PC-3 (cell line): ENCODE results near the gene WBP4. TPM values are rescaled to one million over a fixed set of nuclear protein-coding genes. Genes with fewer than 3 reads are reported as not detected.

ENCODE experiments used
- ATAC-seq: fragments of 200-7000 bp; cut with Tn5 transposase; 2 replicates; pipeline ENCODE4 v1.9.1; 2020; ENCODE audit warnings: mild to moderate bottlenecking, moderate library complexity
- BruUV-seq: library from RNA; stranded (reverse); fragments of 400-500 nt; replicated peaks from 2 replicates; lab custom pipeline; 2021; lab: Mats Ljungman, UMichigan
- CTCF ChIA-PET: fragments of 300-600 bp; sonication (Branson Sonifier 250); formaldehyde crosslinking; loops from one replicate; lab custom pipeline; 2022; ENCODE audit warnings: antibody characterized with exemption; lab: Charles Lee
- POLR2A ChIA-PET: fragments of 300-600 bp; sonication (Branson Sonifier 250); formaldehyde crosslinking; loops from one replicate; lab custom pipeline; 2022; ENCODE audit warnings: antibody characterized with exemption; ENCODE audit not compliant: unreplicated experiment; lab: Charles Lee
- DNase-seq: peaks from one replicate; pipeline ENCODE4 v3.0.0-alpha.2; 2015
- H2AFZ ChIP-seq: fragments of 300-600 bp; sonication (generic); 2 replicates; pipeline ENCODE4 v1.6.0; 2016; ENCODE audit warnings: antibody characterized with exemption, low read length
- H3F3A ChIP-seq: fragments of 300-600 bp; sonication (generic); one replicate; pipeline ENCODE4 v1.6.0; 2017; ENCODE audit warnings: antibody characterized with exemption, low read length, control low read depth, mild to moderate bottlenecking; ENCODE audit not compliant: unreplicated experiment
- H3K27ac ChIP-seq: fragments of 300-600 bp; sonication (generic); 2 replicates; pipeline ENCODE4 v1.5.1; 2016; ENCODE audit warnings: mild to moderate bottlenecking, low read length
- H3K27me3 ChIP-seq: fragments of 300-600 bp; sonication (generic); 2 replicates; pipeline ENCODE4 v1.6.1; 2016; ENCODE audit warnings: low read length, mixed read lengths
- H3K36me3 ChIP-seq: fragments of 300-600 bp; sonication (generic); 2 replicates; pipeline ENCODE4 v1.6.1; 2016; ENCODE audit warnings: low read depth, mixed run types, low read length, mixed read lengths
- H3K4me1 ChIP-seq: fragments of 300-600 bp; sonication (generic); 2 replicates; pipeline ENCODE4 v1.5.1; 2016; ENCODE audit warnings: low read length; ENCODE audit not compliant: insufficient read depth
- H3K4me2 ChIP-seq: fragments of 300-600 bp; sonication (generic); 2 replicates; pipeline ENCODE4 v1.6.0; 2016; ENCODE audit warnings: low read length
- H3K4me3 ChIP-seq: fragments of 300-600 bp; sonication (generic); 2 replicates; pipeline ENCODE4 v1.5.1; 2016; ENCODE audit warnings: mild to moderate bottlenecking, low read length, mixed read lengths
- H3K79me2 ChIP-seq: fragments of 300-600 bp; sonication (generic); 2 replicates; pipeline ENCODE4 v1.6.1; 2017; ENCODE audit warnings: low read length, mixed read lengths
- H3K9ac ChIP-seq: fragments of 300-600 bp; sonication (generic); 2 replicates; pipeline ENCODE4 v1.6.0; 2016; ENCODE audit warnings: mild to moderate bottlenecking, low read length
- H3K9me2 ChIP-seq: fragments of 300-600 bp; sonication (generic); replicated peaks from 2 replicates; pipeline ENCODE4 v1.6.1; 2016; ENCODE audit warnings: mixed run types, low read length, mixed read lengths
- H3K9me3 ChIP-seq: fragments of 300-600 bp; sonication (generic); 2 replicates; pipeline ENCODE4 v1.6.1; 2016; ENCODE audit warnings: low read length, mixed read lengths
- H4K20me1 ChIP-seq: fragments of 300-600 bp; sonication (generic); 2 replicates; pipeline ENCODE4 v1.6.1; 2016; ENCODE audit warnings: low read length, mixed read lengths
- EZH2 ChIP-seq: fragments of 300-600 bp; sonication (generic); IDR thresholded peaks from one replicate; pipeline ENCODE4 v1.6.1; 2017; ENCODE audit warnings: antibody characterized with exemption, mild to moderate bottlenecking, low read length; ENCODE audit not compliant: unreplicated experiment
- EZH2phosphoT487 ChIP-seq: fragments of 300-600 bp; sonication (generic); IDR thresholded peaks from 2 replicates; pipeline ENCODE4 v1.6.1; 2018; ENCODE audit warnings: mild to moderate bottlenecking, antibody characterized with exemption, low read length, borderline replicate concordance
- intact Hi-C: fragments of 100-400 bp; cut with micrococcal nuclease; formaldehyde crosslinking; loops from 2 replicates; pipeline ENCODE4 v1.9.0; 2023
- total RNA-seq: library from RNA; depleted of rRNA; stranded (reverse); fragments of >200 nt; gene quantifications from 2 replicates; pipeline ENCODE4 v1.2.3, GENCODE V29; 2014
- TF ChIP-seq, protein P1 (sequence below): fragments of 300-600 bp; sonication (generic); conservative IDR thresholded peaks from 2 replicates; pipeline ENCODE4 v1.5.1; 2017; ENCODE audit warnings: antibody characterized with exemption, low read depth, mild to moderate bottlenecking, low read length

Gene WBP4
- total RNA-seq, 1 experiment from 2014 or later = 7.3 TPM

DNA sequence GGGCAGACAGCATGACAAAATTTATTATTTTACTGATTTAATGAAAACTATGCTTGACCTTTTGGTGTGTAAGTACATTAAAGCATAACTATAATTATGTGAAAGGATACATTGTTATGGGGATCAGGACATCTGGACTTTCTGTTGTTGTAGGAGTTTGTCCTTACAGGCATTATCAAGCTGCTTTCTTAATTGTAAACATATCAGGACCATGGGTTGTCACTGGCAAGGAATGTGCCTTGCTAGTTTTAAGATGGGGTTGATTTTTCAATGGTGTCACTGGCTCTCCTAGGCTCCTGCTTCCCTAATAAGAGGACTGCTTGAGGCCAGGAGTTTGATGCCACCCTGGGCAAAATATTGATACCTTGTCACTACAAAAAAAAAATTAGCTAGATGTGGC is 38.7 kb downstream of the WBP4 start:
- H3K4me2 ChIP-seq = no peak overlapping the region
- H4K20me1 ChIP-seq = no peaks in the 10 kb centered on the region
- no peaks in the 10 kb centered on the region for H3K9me3 ChIP-seq
- no peaks in the 10 kb centered on the region for H3K4me1 ChIP-seq
- H3K9me2 ChIP-seq = no peaks in the 10 kb centered on the region
- ChIA-PET POLR2A (interaction anchor here (0.6 kb wide), 1 partner anchor 35 kb away, joined by 4 read pairs; no protein-coding TSS in a partner anchor), CTCF (no interaction called here)
- H3F3A ChIP-seq = no peaks in the 10 kb centered on the region
- H3K27me3 ChIP-seq = no peaks in the 10 kb centered on the region
- intact Hi-C loops = no loop called here
- no peak overlapping the region for H2AFZ ChIP-seq
- BruUV-seq = no TSS peak
- H3K9ac ChIP-seq = no peak overlapping the region
- H3K4me3 ChIP-seq = no peak overlapping the region
- H3K79me2 ChIP-seq = no peaks in the 10 kb centered on the region
- no peaks in the 10 kb centered on the region for H3K36me3 ChIP-seq
- TF ChIP-seq EZH2 = no peak
- TF ChIP-seq, protein P1, sequence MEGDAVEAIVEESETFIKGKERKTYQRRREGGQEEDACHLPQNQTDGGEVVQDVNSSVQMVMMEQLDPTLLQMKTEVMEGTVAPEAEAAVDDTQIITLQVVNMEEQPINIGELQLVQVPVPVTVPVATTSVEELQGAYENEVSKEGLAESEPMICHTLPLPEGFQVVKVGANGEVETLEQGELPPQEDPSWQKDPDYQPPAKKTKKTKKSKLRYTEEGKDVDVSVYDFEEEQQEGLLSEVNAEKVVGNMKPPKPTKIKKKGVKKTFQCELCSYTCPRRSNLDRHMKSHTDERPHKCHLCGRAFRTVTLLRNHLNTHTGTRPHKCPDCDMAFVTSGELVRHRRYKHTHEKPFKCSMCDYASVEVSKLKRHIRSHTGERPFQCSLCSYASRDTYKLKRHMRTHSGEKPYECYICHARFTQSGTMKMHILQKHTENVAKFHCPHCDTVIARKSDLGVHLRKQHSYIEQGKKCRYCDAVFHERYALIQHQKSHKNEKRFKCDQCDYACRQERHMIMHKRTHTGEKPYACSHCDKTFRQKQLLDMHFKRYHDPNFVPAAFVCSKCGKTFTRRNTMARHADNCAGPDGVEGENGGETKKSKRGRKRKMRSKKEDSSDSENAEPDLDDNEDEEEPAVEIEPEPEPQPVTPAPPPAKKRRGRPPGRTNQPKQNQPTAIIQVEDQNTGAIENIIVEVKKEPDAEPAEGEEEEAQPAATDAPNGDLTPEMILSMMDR = no peak
- no peak for TF ChIP-seq EZH2phosphoT487
- ATAC-seq (no peak), DNase-seq (no peak)
- H3K27ac ChIP-seq = no peak overlapping the region

DNA sequence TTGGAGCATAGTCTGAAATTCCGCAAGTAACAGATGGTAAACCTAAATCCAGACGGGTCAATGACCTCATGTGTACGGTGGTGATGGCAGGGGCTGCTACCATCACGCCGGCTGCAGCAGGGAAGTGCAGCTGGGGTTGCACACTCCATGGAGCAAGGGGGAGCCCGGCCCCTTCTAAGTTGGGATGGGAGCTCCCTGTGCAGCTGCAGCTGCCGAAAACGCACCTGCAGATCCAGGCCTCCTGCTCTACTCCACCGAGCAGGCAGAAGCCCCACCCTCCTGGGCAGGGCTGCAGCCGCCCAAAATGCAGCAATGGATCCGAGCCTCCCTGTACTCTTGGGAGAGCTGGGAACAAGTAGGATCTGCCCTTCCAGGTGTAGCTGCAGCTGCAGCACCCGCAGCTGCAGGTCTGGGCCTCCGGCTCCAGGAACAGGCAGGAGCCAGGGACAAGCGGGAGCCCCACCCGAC is 45.8 kb downstream of the WBP4 start:
- Histone ChIP-seq H3K9ac (no peak overlapping the region), H4K20me1 (no peaks in the 10 kb centered on the region), H3K27ac (no peak overlapping the region), H3K79me2 (no peaks in the 10 kb centered on the region), H3K9me2 (no peaks in the 10 kb centered on the region), H3K4me2 (no peak overlapping the region), H3K4me1 (no peaks in the 10 kb centered on the region), H3K4me3 (no peak overlapping the region), H3K9me3 (no peaks in the 10 kb centered on the region), H3K36me3 (no peaks in the 10 kb centered on the region), H3K27me3 (no peaks in the 10 kb centered on the region), H2AFZ (no peak overlapping the region), H3F3A (no peaks in the 10 kb centered on the region)
- no peak for DNase-seq
- POLR2A ChIA-PET = no interaction called here
- BruUV-seq = no TSS peak
- no peak for ATAC-seq
- TF ChIP-seq EZH2 = no peak
- TF ChIP-seq, protein P1 = no peak
- no peak for TF ChIP-seq EZH2phosphoT487
- intact Hi-C loops = no loop called here
- CTCF ChIA-PET = interaction anchor here (0.5 kb wide), 1 partner anchor 109 kb away, joined by 10 read pairs; no protein-coding TSS in a partner anchor

DNA sequence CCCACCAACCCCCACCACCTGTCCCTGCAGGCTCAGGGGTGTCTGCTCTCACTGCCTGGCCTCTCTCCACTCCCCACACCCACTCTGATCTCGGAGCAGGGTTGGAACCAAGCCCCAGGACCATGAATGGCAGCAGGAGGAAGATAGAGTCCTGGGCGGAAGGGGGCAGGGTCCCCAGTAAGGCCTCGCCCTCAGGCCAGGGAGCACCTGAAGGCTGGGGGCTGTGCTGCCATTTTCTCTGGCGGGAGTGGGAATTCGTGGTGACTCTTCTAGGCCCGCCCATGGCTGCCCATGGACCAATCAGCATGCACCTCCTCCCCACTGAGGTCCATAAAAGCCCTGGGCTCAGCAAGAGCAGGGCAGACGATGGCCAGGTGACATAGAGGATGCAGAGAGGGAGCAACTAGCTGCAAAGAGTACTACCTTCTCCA is 46.3 kb downstream of the WBP4 start:
- ChIA-PET POLR2A (no interaction called here), CTCF (interaction anchor here (0.5 kb wide), 1 partner anchor 109 kb away, joined by 10 read pairs; no protein-coding TSS in a partner anchor)
- Histone ChIP-seq H3K79me2 (no peaks in the 10 kb centered on the region), H2AFZ (no peak overlapping the region), H3K9ac (no peak overlapping the region), H3K4me3 (no peak overlapping the region), H3K27ac (no peak overlapping the region), H4K20me1 (no peaks in the 10 kb centered on the region), H3K9me3 (no peaks in the 10 kb centered on the region), H3K27me3 (no peaks in the 10 kb centered on the region), H3F3A (no peaks in the 10 kb centered on the region), H3K4me2 (no peak overlapping the region), H3K4me1 (no peaks in the 10 kb centered on the region), H3K36me3 (no peaks in the 10 kb centered on the region), H3K9me2 (no peaks in the 10 kb centered on the region)
- no TSS peak for BruUV-seq
- DNase-seq = no peak
- TF ChIP-seq EZH2phosphoT487 (no peak), EZH2 (no peak)
- TF ChIP-seq, protein P1 = no peak
- intact Hi-C loops = no loop called here
- no peak for ATAC-seq
